Fibroblast of gingiva (primary cell): ENCODE measurements around the gene CALML4.
"Not testable (repeated sequence)": the region's sequence is repeated elsewhere in the genome, so short reads cannot be mapped to it uniquely, and the experiment has no call there.

Source experiments
- DNase-seq: peaks from one replicate; pipeline ENCODE4 v3.0.0-alpha.2; 2011; ENCODE audit warnings: low read depth

Gene CALML4

GRCh38 chr15:68224546-68225250 is 19.6 kb upstream of the CALML4 start:
- no peak for DNase-seq

- DNase-seq, result no peak
Measured at GRCh38 chr15:68224108-68224507, 19.0 kb upstream of the CALML4 start.

GRCh38 chr15:68223171-68223570 is 18.0 kb upstream of the CALML4 start:
- DNase-seq, result no peak

DNA sequence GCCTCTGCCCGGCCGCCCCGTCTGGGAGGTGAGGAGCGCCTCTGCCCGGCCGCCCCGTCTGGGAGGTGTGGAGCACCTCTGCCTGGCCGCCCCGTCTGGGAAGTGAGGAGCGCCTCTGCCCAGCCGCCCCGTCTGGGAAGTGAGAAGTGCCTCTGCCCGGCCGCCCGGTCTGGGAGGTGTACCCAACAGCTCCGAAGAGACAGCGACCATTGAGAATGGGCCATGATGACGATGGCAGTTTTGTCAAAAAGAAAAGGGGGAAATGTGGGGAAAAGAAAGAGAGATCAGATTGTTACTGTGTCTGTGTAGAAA is 17.3 kb upstream of the CALML4 start:
- DNase-seq, result not testable (repeated sequence)

DNA sequence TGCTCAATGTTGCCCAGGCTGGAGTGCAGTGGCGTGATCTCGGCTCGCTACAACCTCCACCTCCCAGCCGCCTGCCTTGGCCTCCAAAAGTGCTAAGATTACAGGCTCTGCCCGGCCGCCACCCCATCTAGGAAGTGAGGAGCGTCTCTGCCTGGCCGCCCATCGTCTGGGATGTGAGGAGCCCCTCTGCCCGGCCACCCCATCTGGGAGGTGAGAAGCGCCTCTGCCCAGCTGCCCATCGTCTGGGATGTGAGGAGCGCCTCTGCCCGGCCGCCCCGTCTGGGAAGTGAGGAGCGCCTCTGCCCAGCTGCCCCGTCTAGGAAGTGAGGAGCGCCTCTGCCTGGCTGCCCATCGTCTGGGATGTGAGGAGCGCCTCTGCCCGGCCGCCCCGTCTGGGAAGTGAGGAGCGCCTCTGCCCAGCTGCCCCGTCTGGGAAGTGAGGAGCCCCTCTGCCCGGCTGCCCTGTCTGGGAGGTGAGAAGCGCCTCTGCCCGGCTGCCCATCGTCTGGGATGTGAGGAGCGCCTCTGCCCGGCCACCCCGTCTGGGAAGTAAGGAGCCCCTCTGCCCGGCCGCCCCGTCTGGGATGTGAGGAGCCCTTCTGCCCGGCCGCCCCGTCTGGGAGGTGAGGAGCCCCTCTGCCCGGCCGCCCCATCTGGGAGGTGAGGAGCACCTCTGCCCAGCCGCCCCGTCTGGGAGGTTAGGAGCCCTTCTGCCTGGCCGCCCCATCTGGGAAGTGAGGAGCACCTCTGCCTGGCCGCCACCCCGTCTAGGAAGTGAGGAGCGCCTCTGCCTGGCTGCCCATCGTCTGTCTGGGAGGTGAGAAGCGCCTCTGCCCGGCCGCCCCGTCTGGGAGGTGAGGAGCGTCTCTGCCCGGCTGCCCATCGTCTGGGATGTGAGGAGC is 16.6 kb upstream of the CALML4 start:
- DNase-seq, result not testable (repeated sequence)

GRCh38 chr15:68220967-68221366 is 15.8 kb upstream of the CALML4 start:
- DNase-seq, result no peak

DNA sequence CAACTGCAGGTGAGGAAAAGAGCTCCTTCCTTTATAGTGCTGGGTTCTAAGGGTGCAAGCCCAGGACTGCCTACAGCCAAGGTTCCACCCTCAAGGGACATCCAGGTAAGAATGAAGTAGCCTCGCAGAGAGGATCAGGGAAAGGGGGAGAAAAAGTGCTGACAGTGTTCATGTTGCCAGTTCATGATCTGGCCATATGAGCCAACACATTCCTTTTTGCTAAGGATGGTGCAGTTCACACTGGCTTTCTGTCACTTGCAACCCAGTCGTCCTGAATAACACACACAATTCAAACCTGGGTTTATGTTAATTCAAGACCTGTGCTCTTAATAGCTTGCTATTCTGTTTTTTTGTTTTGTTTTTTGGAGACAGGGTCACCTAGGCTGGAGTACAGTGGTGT is 15.4 kb upstream of the CALML4 start:
- DNase-seq, result no peak

DNA sequence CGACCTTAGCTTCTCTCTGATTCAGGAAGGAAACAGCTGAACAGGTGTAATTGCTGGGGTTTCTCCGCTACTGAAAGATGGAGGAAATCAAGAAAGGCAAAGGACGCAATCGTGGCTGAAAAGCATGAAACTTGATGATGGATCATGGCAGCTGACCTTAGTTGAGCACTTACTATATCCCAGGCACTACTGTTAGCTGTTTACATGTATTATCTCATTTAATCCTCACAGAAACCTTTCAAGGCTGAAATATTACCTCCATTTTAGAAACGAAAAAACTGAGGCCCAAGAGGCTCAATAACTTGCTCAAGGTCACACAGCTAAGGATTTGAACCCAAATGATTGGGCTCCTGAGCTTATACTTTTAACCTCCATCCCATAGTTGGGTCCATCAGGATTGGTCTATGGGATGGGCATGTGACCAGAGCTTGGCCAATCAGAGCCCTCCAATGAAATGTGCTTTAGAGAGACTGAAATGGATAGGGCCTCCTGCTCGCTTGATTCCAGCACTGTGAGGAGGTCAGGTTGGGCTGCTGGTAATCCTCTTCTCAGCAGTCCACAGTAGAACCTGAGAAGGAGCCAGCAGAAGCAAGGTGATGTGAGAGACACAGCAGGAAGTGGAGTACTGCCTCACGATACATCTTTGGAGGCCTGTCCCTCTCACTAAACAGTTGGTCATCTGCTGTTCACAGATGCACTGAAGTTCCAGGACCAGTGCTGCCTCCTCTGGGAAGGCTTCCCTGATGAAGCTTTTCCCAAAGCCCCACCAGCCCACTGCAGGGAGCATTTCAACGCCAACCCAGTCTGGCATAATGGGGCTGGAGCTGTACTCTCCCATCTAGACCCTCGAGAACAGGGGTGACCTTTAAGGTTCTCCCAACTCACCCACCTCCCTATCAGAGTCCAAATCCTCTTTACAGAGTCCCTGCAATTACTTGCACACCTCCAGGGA is 14.0 kb upstream of the CALML4 start:
- no peak for DNase-seq

GRCh38 chr15:68218331-68218730 is 13.2 kb upstream of the CALML4 start:
- DNase-seq, result no peak

- DNase-seq, result no peak
Measured at GRCh38 chr15:68217341-68217740, 12.2 kb upstream of the CALML4 start.

DNA sequence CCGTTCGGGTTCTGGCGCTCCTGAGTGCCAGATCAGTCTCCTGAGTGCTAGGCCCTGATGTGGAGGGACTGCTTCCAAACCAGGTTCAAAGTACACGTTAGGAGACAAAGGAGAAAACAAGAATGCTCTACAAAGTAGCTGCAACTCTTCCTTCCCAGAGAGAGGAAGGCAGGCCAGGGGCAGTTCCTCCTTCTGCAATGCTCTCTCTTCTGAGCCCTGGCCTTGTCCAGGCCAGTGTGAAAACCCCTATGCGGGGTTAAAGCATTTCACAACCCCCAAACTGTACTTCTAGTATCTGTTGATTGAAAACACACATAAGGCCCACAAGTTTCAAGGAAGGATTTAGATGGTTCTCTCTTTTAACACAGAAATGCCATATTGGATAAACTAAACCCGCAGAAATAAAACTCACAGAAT is 9.7 kb upstream of the CALML4 start:
- DNase-seq, result no peak

DNA sequence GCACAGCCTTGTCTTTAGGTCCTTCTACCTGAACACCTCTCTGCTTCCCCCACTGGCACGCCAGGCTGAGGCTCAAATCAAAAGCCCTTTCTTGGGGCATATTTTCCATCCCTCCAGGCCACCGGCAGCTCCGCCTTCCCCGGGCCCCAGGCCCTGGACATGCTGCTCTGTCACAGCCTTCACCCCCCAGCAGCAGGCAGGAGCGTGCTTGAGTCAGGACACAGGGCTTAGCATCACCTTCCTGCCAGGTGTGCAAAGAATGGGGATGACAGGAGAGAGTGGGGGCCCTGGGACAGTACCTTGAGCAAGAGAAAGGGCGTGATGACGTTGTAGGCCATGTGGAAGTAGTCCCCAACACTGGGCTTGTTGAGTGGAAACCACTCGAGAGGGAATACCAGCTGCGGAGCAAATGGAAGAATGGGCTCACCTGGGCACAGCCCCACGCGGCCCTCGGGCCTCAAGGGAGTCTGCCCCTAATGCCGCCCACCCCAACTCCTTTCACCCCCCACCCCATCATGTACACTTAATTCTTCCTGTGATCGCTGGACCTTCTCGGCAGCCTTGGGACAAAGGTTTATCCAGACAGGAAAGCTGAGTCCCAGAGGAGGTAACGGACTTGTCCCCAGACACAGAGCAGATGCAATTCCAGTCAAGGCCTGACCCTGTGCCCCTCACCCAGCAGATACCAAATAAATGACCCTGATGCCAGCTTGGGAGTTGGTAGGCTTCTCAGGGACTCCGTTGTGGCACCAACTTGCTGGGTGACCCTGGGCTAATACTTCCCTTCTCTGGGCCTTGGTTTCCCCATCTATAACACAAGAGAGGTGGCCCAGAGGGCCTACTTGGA is 9.1 kb upstream of the CALML4 start:
- DNase-seq, result no peak

GRCh38 chr15:68213491-68213845 is 8.3 kb upstream of the CALML4 start:
- DNase-seq, result not testable (repeated sequence)

- DNase-seq, result no peak
Measured at GRCh38 chr15:68211656-68212320, 6.7 kb upstream of the CALML4 start.

GRCh38 chr15:68210821-68211655 is 5.9 kb upstream of the CALML4 start:
- peak; percentile 37 for DNase-seq

DNA sequence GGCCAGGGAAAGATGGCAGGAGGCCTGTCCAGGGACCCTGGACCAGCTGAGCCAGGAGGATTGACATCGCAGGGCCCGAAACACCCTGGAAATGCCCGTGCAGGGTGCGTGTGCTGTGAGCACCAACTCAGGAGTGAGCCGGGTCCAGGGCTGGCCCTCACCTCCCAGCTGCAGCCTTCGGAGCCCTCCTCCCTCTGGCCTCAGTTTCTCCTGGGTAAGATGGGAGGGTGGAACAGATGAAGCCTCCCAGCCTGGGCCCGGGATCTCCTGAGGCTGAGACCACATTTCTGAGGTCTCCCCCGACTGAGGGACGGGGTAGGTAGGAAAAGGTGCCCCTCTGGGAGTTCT is 5.3 kb upstream of the CALML4 start:
- DNase-seq, result no peak

- DNase-seq, result no peak
Measured at GRCh38 chr15:68209735-68210408, 4.7 kb upstream of the CALML4 start.

- DNase-seq, result no peak
Measured at GRCh38 chr15:68209272-68209671, 4.1 kb upstream of the CALML4 start.

DNA sequence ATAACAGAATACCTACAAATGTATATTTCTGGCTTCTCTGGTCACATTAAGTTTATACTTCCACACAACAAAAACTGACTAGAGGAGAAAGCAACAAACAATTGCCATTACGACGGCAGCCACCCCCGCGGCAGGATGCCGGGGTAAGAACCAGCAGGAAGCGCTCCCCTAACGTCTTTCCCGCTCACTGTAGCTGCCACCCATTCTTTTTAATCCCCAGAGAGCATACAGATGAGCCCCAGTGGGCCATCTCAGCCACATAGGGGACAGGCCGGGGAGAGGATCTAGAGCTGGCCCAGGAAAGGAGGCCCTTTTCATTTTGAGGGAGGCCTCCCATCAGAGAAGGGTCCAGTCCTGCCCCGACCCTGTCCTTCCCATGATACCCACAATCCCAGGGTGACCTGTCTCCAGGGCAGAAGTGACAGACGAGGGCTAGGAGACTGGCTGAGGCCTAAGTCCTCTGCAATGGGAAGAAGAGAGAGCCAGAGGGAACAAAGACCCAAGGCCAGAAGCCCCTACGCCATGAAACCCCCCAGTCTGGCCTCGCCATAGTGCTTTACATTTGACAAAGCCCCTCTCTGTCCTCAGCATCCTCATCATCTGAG is 3.6 kb upstream of the CALML4 start:
- no peak for DNase-seq
